CD14-positive monocyte (primary cell): ENCODE results near the gene LKAAEAR1. TPM values are rescaled to one million over a fixed set of nuclear protein-coding genes. Genes with fewer than 3 reads are reported as not detected.
"Not testable (repeated sequence)": the region's sequence is repeated elsewhere in the genome, so short reads cannot be mapped to it uniquely, and the experiment has no call there.

Source experiments
- DNase-seq, 3 donors: peaks; one replicate each; pipeline ENCODE4 v3.0.0-alpha.2; 2011 to 2022
- H2AFZ ChIP-seq: 2 replicates; pipeline ENCODE4 v1.6.0; 2012; ENCODE audit warnings: mild to moderate bottlenecking, low read depth, low read length, inconsistent platforms; ENCODE audit not compliant: insufficient read depth, poor library complexity, severe bottlenecking
- H3K27ac ChIP-seq, 2 donors: 1 replicate in 1 of 2; 2 replicates in 1 of 2; pipeline ENCODE4 v1.5.1; 2012 to 2013; ENCODE audit warnings: low read length in 2 of 2, control low read depth in 1 of 2, inconsistent platforms in 1 of 2, low read depth in 1 of 2, mild to moderate bottlenecking in 1 of 2
- H3K27me3 ChIP-seq, 2 donors: one replicate each; pipeline versions ENCODE4 v1.6.0 to v1.6.1; 2011 to 2013; ENCODE audit warnings: low read length in 2 of 2; ENCODE audit not compliant: control insufficient read depth in 2 of 2, insufficient read depth in 2 of 2
- H3K36me3 ChIP-seq, 2 donors: replicated peaks in 1 of 2; 1 replicate in 1 of 2; 2 replicates in 1 of 2; pipeline versions ENCODE4 v1.5.1 to v1.6.1; 2012 to 2013; ENCODE audit warnings: low read length in 2 of 2, control low read depth in 1 of 2, inconsistent platforms in 1 of 2, mild to moderate bottlenecking in 1 of 2; ENCODE audit not compliant: insufficient read depth in 2 of 2, control insufficient read depth in 1 of 2
- H3K4me1 ChIP-seq, 2 donors: 1 replicate in 1 of 2; 2 replicates in 1 of 2; pipeline versions ENCODE4 v1.5.1 to v1.6.1; 2012 to 2013; ENCODE audit warnings: low read length in 2 of 2, control low read depth in 1 of 2, inconsistent platforms in 1 of 2, mild to moderate bottlenecking in 1 of 2, moderate library complexity in 1 of 2; ENCODE audit not compliant: insufficient read depth in 2 of 2, control insufficient read depth in 1 of 2
- H3K4me2 ChIP-seq: replicated peaks from 2 replicates; pipeline ENCODE3; 2012; ENCODE audit warnings: low read length, moderate library complexity, mild to moderate bottlenecking; ENCODE audit not compliant: poor library complexity, severe bottlenecking; ENCODE audit errors: extremely low read depth
- H3K4me3 ChIP-seq, 3 experiments: fragments of 200-600 bp in 1 of 3; sonication (generic) in 1 of 3; replicated peaks in 1 of 3; 1 replicate in 2 of 3; 2 replicates in 1 of 3; pipeline ENCODE4 v1.5.1; 2011 to 2013; ENCODE audit warnings: low read length in 3 of 3, mild to moderate bottlenecking in 3 of 3, control low read depth in 2 of 3, low read depth in 2 of 3, inconsistent platforms in 1 of 3, moderate library complexity in 1 of 3
- H3K79me2 ChIP-seq: 2 replicates; pipeline ENCODE4 v1.6.0; 2012; ENCODE audit warnings: mild to moderate bottlenecking, control low read depth, inconsistent platforms, low read length, moderate library complexity; ENCODE audit not compliant: insufficient read depth
- H3K9ac ChIP-seq: 2 replicates; pipeline ENCODE4 v1.6.0; 2017; ENCODE audit warnings: low read length, mild to moderate bottlenecking; ENCODE audit not compliant: insufficient read depth, poor library complexity, severe bottlenecking
- H3K9me3 ChIP-seq, 2 donors: replicated peaks in 1 of 2; 1 replicate in 1 of 2; 2 replicates in 1 of 2; pipeline versions ENCODE4 v1.5.1 to v1.6.1; 2012 to 2013; ENCODE audit warnings: low read length in 2 of 2, control low read depth in 1 of 2; ENCODE audit not compliant: control insufficient read depth in 1 of 2, insufficient read depth in 1 of 2
- H4K20me1 ChIP-seq: 2 replicates; pipeline ENCODE4 v1.6.0; 2012; ENCODE audit warnings: mild to moderate bottlenecking, low read length, control low read depth, moderate library complexity; ENCODE audit not compliant: insufficient read depth
- H3K27ac Mint-ChIP-seq, 7 donors: one replicate each; pipeline ENCODE4 v1.8.0; 2020; ENCODE audit warnings: mild to moderate bottlenecking in 7 of 7, mixed read lengths in 7 of 7, moderate library complexity in 6 of 7, inconsistent platforms in 2 of 7
- H3K27me3 Mint-ChIP-seq, 3 donors: one replicate each; pipeline ENCODE4 v1.8.0; 2021 to 2022; ENCODE audit warnings: low read depth in 3 of 3, mild to moderate bottlenecking in 3 of 3, mixed read lengths in 3 of 3, moderate library complexity in 3 of 3, inconsistent platforms in 1 of 3
- H3K36me3 Mint-ChIP-seq, 2 donors: one replicate each; pipeline ENCODE4 v1.8.0; 2020; ENCODE audit warnings: mixed read lengths in 2 of 2, inconsistent platforms in 1 of 2, mild to moderate bottlenecking in 1 of 2
- H3K4me1 Mint-ChIP-seq: one replicate; pipeline ENCODE4 v1.8.0; 2020; ENCODE audit warnings: mild to moderate bottlenecking, mixed read lengths
- H3K4me3 Mint-ChIP-seq, 2 donors: one replicate each; pipeline ENCODE4 v1.8.0; 2020; ENCODE audit warnings: mild to moderate bottlenecking in 2 of 2, mixed read lengths in 2 of 2, moderate library complexity in 1 of 2
- H3K9me3 Mint-ChIP-seq, 7 donors: one replicate each; pipeline ENCODE4 v1.8.0; 2020 to 2022; ENCODE audit warnings: mixed read lengths in 7 of 7, mild to moderate bottlenecking in 6 of 7, moderate library complexity in 6 of 7, inconsistent platforms in 2 of 7
- WGBS: methylation state at CpG from one replicate; pipeline ENCODE4 v1.1.5; 2013; ENCODE audit warnings: missing lambda C conversion rate; ENCODE audit not compliant: insufficient coverage; 5-methylcytosine and 5-hydroxymethylcytosine counted together
- intact Hi-C, 2 donors: fragments of 100-400 bp; cut with micrococcal nuclease; formaldehyde crosslinking; loops; one replicate each; pipeline versions ENCODE4 v1.15.0 to v1.15.1; 2023
- polyA plus RNA-seq, 3 donors: library from polyadenylated mRNA; depleted of rRNA in 1 of 3; unstranded in 2 of 3; stranded (reverse) in 1 of 3; fragments of 300-500 nt in 2 of 3; fragments of >200 nt in 1 of 3; fragmentation: Illumina TruSeq in 2 of 3; gene quantifications; 1 replicate in 2 of 3; 2 replicates in 1 of 3; pipeline ENCODE4 v1.2.3, GENCODE V29; 2012 to 2021
- TF ChIP-seq, protein P1 (sequence below): fragments of 200-600 bp; IDR thresholded peaks from one replicate; pipeline ENCODE4 v1.8.0; 2022; ENCODE audit warnings: antibody characterized with exemption, mild to moderate bottlenecking

The LKAAEAR1 gene
- polyA plus RNA-seq, 3 donors, result 0.61 to 0.86 (median 0.64) TPM

- Mint-ChIP-seq H3K27ac (peak overlapping the region in 1 of 7 donors; percentile 30), H3K4me3 (no peak overlapping the region), H3K36me3 (peaks cover 8 to 10% of the 10 kb centered on the region in 2 donors), H3K9me3 (peaks cover 4 to 16% (median 7%) of the 10 kb centered on the region in 7 donors), H3K27me3 (peaks cover 0 to 4% (median 0%) of the 10 kb centered on the region in 3 donors), H3K4me1 (peaks cover 6% of the 10 kb centered on the region)
- Histone ChIP-seq H3K4me1 (no peaks in the 10 kb centered on the region), H3K27me3 (no peaks in the 10 kb centered on the region), H3K27ac (no peak overlapping the region), H4K20me1 (peaks cover 51% of the 10 kb centered on the region), H3K4me3 (no peak overlapping the region), H3K79me2 (no peaks in the 10 kb centered on the region), H3K9me3 (peaks cover 0 to 13% of the 10 kb centered on the region in 2 donors), H2AFZ (no peak overlapping the region), H3K4me2 (no peak overlapping the region), H3K36me3 (peaks cover 2 to 9% of the 10 kb centered on the region in 2 donors), H3K9ac (no peak overlapping the region)
- 94% methylated on average over 18 of the region's 19 CpGs for WGBS
- intact Hi-C loops, result no loop called here
- TF ChIP-seq, protein P1, sequence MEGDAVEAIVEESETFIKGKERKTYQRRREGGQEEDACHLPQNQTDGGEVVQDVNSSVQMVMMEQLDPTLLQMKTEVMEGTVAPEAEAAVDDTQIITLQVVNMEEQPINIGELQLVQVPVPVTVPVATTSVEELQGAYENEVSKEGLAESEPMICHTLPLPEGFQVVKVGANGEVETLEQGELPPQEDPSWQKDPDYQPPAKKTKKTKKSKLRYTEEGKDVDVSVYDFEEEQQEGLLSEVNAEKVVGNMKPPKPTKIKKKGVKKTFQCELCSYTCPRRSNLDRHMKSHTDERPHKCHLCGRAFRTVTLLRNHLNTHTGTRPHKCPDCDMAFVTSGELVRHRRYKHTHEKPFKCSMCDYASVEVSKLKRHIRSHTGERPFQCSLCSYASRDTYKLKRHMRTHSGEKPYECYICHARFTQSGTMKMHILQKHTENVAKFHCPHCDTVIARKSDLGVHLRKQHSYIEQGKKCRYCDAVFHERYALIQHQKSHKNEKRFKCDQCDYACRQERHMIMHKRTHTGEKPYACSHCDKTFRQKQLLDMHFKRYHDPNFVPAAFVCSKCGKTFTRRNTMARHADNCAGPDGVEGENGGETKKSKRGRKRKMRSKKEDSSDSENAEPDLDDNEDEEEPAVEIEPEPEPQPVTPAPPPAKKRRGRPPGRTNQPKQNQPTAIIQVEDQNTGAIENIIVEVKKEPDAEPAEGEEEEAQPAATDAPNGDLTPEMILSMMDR, result no peak
- no peak for DNase-seq
Observed at GRCh38 chr20:64091340-64091739, 7.1 kb upstream of the LKAAEAR1 start.

DNA sequence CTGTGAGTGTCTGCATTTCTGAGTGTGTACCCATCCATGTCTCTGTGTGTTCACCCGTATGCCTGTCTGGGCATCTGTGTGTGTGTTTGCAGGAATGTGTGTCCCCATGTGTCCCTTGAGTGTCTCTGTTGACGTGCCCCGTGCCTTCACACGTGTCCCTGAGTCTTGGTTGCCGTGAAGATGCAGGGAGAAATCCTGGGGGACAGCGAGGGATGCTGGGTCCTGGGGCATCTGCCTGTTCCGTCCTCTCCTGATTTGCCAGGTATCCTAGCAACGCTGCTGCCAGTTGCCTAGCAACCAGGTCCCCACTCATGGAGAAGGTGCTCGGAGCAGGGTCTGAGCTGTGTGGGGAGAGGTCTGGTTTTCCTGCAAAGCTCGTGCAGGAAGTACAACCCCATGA lies 6.0 kb upstream of the LKAAEAR1 start:
- WGBS, result 88% methylated on average over 10 of the region's 10 CpGs
- no peak overlapping the region for H3K4me2 ChIP-seq
- no peak overlapping the region for H3K27ac ChIP-seq
- peaks cover 1 to 9% of the 10 kb centered on the region in 2 donors for H3K27me3 ChIP-seq
- H3K4me1 ChIP-seq, result no peaks in the 10 kb centered on the region
- no peak overlapping the region for H3K9ac ChIP-seq
- H3K9me3 ChIP-seq, result peaks cover 6 to 14% of the 10 kb centered on the region in 2 donors
- H4K20me1 ChIP-seq, result peaks cover 63% of the 10 kb centered on the region
- intact Hi-C loops, result no loop called here
- Mint-ChIP-seq H3K4me3 (no peak overlapping the region), H3K36me3 (peaks cover 2 to 6% of the 10 kb centered on the region in 2 donors), H3K9me3 (peaks cover 6 to 12% (median 8%) of the 10 kb centered on the region in 7 donors), H3K27me3 (peaks cover 8 to 14% (median 9%) of the 10 kb centered on the region in 3 donors), H3K27ac (peak overlapping the region in 1 of 7 donors; percentile 16), H3K4me1 (peaks cover 6% of the 10 kb centered on the region)
- no peak for DNase-seq
- TF ChIP-seq, protein P1, result no peak
- H2AFZ ChIP-seq, result no peak overlapping the region
- no peaks in the 10 kb centered on the region for H3K36me3 ChIP-seq
- H3K4me3 ChIP-seq, result no peak overlapping the region
- H3K79me2 ChIP-seq, result no peaks in the 10 kb centered on the region

DNA sequence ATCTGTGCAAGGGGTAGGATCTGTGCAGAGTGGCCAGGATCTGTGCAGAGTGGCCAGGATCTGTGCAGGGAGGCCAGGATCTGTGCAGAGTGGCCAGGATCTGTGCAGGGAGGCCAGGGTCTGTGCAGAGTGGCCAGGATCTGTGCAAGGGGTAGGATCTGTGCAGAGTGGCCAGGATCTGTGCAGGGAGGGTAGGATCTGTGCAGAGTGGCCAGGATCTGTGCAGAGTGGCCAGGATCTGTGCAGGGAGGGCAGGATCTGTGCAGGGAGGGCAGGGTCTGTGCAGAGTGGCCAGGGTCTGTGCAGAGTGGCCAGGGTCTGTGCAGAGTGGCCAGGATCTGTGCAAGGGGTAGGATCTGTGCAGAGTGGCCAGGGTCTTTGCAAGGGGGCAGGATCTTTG lies 4.4 kb upstream of the LKAAEAR1 start:
- H3K27me3 ChIP-seq, result peaks cover 9 to 20% of the 10 kb centered on the region in 2 donors
- H2AFZ ChIP-seq, H3K4me3 ChIP-seq, DNase-seq, H3K4me3 Mint-ChIP-seq, intact Hi-C loops, H3K9ac ChIP-seq, H3K36me3 Mint-ChIP-seq, H3K4me2 ChIP-seq, H3K79me2 ChIP-seq, H3K36me3 ChIP-seq, H3K27ac ChIP-seq: not testable (repeated sequence)
- H3K27me3 Mint-ChIP-seq, result peaks cover 19 to 24% (median 20%) of the 10 kb centered on the region in 3 donors
- peaks cover 8 to 14% of the 10 kb centered on the region in 2 donors for H3K9me3 ChIP-seq
- H3K9me3 Mint-ChIP-seq, result peaks cover 6 to 12% (median 11%) of the 10 kb centered on the region in 7 donors
- H3K4me1 ChIP-seq, result peaks cover 9 to 14% of the 10 kb centered on the region in 2 donors
- peaks cover 76% of the 10 kb centered on the region for H4K20me1 ChIP-seq
- H3K27ac Mint-ChIP-seq, result peak overlapping the region in 1 of 7 donors; percentile 69
- H3K4me1 Mint-ChIP-seq, result peaks cover 12% of the 10 kb centered on the region
